ENCODE data around the gene MRTFA.
"Not testable (repeated sequence)": the region's sequence is repeated elsewhere in the genome, so short reads cannot be mapped to it uniquely, and the experiment has no call there.

- TF ChIP-seq CTCF, POLR2A, EP300 (IDR thresholded peaks at IDR 0.05): not testable (repeated sequence)
Observed at GRCh38 chr22:40656651-40657050, 20.1 kb upstream of the MRTFA start.
